Hepatocyte (in vitro differentiated cells): ENCODE measurements around the gene TMCC1.

Source experiments
- CTCF ChIP-seq: fragments of 200-600 bp; sonication (generic); IDR thresholded peaks from 2 replicates; pipeline ENCODE4 v1.5.1; 2016; ENCODE audit warnings: antibody characterized with exemption, mild to moderate bottlenecking; ENCODE audit not compliant: poor library complexity
- EZH2 ChIP-seq: fragments of 200-600 bp; sonication (generic); IDR thresholded peaks from 2 replicates; pipeline ENCODE4 v1.6.1; 2016; ENCODE audit warnings: antibody characterized with exemption, mild to moderate bottlenecking, borderline replicate concordance
- EZH2phosphoT487 ChIP-seq: fragments of 200-600 bp; sonication (generic); IDR thresholded peaks from one replicate; pipeline ENCODE4 v1.6.1; 2018; ENCODE audit warnings: antibody characterized with exemption, mild to moderate bottlenecking, low read depth, moderate library complexity; ENCODE audit not compliant: unreplicated experiment, severe bottlenecking

- TF ChIP-seq CTCF (no peak), EZH2phosphoT487 (no peak), EZH2 (no peak)
Measured at GRCh38 chr3:129692743-129693142, 200.8 kb downstream of the TMCC1 start.
